Mesodermal cell (in vitro differentiated cells): Measurements from ENCODE around the gene PPP4C.

Experiments
- H3K27ac ChIP-seq: 2 replicates; pipeline ENCODE4 v1.7.0; 2013; ENCODE audit warnings: mild to moderate bottlenecking, low read depth, low read length, moderate library complexity; ENCODE audit not compliant: severe bottlenecking
- H3K36me3 ChIP-seq: 2 replicates; pipeline ENCODE4 v1.7.1; 2013; ENCODE audit warnings: mild to moderate bottlenecking, low read length, moderate library complexity; ENCODE audit not compliant: control insufficient read depth, insufficient read depth
- H3K4me1 ChIP-seq: one replicate; pipeline ENCODE4 v1.7.1; 2013; ENCODE audit warnings: mild to moderate bottlenecking, low read length; ENCODE audit not compliant: insufficient read depth, control insufficient read depth, poor library complexity, severe bottlenecking
- H3K4me3 ChIP-seq: 2 replicates; pipeline ENCODE4 v1.7.0; 2013; ENCODE audit warnings: low read length, control low read depth, mild to moderate bottlenecking; ENCODE audit not compliant: insufficient read depth, poor library complexity, severe bottlenecking; ENCODE audit errors: extremely low read depth
- H3K9me3 ChIP-seq: 2 replicates; pipeline ENCODE4 v1.7.1; 2013; ENCODE audit warnings: mild to moderate bottlenecking, low read length, moderate library complexity; ENCODE audit not compliant: control insufficient read depth
- WGBS, 2 experiments: methylation state at CpG; one replicate each; pipeline ENCODE4 v1.1.5; 2013; ENCODE audit warnings: missing lambda C conversion rate in 2 of 2; ENCODE audit not compliant: insufficient coverage in 2 of 2; 5-methylcytosine and 5-hydroxymethylcytosine counted together

PPP4C gene

DNA sequence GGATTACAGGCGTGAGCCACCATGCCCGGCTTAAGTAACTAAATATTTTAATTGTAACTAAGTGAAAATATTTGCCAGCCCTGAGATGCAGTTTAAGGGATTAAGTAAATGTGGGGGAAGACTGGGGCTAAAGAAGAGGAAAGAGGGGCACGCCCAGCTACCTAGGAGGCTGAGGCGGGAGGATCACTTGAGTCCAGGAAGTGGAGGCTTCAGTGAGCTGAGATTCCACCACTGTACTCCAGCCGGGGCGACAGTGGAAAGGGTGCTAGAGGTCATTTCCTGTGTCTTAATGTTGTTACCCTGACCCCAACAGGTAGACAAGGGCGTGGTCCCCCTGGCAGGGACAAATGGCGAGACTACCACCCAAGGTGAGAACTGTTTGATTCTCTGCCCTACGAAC lies 7.5 kb upstream of the PPP4C start:
- H3K27ac ChIP-seq: no peak overlapping the region

DNA sequence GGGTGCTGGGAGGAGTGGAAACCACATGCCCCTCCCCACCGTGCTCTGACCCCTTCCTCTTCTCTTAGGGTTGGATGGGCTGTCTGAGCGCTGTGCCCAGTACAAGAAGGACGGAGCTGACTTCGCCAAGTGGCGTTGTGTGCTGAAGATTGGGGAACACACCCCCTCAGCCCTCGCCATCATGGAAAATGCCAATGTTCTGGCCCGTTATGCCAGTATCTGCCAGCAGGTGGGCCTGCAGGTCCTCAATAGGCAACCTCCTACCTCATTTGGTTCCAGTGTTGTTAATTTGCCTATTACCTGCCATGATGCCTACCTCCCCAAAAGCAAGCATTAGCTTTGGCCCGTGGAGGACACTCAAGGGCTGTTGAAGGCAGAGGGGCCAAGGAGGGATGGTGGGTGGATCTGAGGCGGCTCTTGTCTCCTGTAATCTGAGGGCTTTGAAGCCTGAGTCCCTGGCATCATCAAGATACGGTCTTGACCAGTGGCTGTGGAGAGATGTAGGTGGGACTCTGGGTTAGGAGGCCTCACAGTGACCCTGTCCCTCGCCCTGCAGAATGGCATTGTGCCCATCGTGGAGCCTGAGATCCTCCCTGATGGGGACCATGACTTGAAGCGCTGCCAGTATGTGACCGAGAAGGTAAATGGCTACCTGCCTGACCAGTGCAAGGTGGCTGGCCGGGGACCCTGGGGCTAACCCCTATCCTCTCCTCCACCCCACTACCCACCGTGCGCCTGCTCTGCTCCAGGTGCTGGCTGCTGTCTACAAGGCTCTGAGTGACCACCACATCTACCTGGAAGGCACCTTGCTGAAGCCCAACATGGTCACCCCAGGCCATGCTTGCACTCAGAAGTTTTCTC lies 6.8 kb upstream of the PPP4C start:
- peaks cover 22% of the 10 kb centered on the region for H3K4me1 ChIP-seq
- peaks cover 66% of the 10 kb centered on the region for H3K36me3 ChIP-seq
- no peak overlapping the region for H3K4me3 ChIP-seq
- H3K9me3 ChIP-seq: no peaks in the 10 kb centered on the region
- no peak overlapping the region for H3K27ac ChIP-seq
- 95 to 100% methylated on average over 12 to 14 of the region's 17 CpGs for WGBS, 2 experiments

More for the DNA sequence above, 7.5 kb upstream of the PPP4C start:
- H3K4me1 ChIP-seq: peaks cover 28% of the 10 kb centered on the region
- peaks cover 66% of the 10 kb centered on the region for H3K36me3 ChIP-seq
- no peak overlapping the region for H3K4me3 ChIP-seq
- H3K9me3 ChIP-seq: no peaks in the 10 kb centered on the region
- 96 to 99% methylated on average over 7 to 9 of the region's 9 CpGs for WGBS, 2 experiments

DNA sequence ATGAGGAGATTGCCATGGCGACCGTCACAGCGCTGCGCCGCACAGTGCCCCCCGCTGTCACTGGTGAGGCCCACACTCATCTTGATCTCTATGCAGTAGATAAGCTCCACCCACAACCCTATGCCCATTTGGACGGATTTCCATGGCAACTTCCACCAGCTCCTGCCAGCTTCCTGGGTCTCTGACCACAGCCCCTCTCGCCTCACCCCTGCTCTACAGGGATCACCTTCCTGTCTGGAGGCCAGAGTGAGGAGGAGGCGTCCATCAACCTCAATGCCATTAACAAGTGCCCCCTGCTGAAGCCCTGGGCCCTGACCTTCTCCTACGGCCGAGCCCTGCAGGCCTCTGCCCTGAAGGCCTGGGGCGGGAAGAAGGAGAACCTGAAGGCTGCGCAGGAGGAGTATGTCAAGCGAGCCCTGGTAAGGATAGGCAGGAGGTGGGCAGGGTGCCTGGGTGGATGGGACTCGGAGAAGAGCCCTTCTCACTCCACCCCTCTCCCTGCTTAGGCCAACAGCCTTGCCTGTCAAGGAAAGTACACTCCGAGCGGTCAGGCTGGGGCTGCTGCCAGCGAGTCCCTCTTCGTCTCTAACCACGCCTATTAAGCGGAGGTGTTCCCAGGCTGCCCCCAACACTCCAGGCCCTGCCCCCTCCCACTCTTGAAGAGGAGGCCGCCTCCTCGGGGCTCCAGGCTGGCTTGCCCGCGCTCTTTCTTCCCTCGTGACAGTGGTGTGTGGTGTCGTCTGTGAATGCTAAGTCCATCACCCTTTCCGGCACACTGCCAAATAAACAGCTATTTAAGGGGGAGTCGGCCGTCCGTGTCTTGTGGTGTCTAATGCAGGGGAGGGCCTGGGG lies 6.0 kb upstream of the PPP4C start:
- H3K4me1 ChIP-seq: peaks cover 22% of the 10 kb centered on the region
- 96% methylated on average over 22 to 27 of the region's 31 CpGs for WGBS, 2 experiments
- no peak overlapping the region for H3K4me3 ChIP-seq
- no peaks in the 10 kb centered on the region for H3K9me3 ChIP-seq
- H3K36me3 ChIP-seq: peaks cover 66% of the 10 kb centered on the region
- no peak overlapping the region for H3K27ac ChIP-seq

DNA sequence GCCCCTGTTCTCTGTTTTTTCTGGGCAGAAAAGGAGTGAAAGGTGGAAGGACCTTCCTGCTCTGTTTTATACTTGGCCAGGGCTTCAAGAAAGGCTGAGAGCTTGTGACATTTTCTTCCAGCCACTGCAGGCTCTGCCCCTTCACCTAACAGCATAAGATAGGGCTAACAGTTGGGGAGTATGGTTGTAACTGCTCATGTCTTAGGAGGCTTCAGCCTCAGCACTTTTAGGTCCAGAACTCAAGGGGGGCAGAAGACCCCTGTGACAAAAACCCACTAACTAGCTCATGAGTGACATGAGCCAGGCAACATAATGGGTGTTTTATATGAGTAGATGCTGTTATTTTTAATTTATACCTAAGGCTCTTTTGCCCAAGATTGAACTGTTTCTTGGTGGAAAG lies 5.3 kb upstream of the PPP4C start:
- Histone ChIP-seq H3K36me3 (peaks cover 66% of the 10 kb centered on the region), H3K27ac (no peak overlapping the region), H3K9me3 (no peaks in the 10 kb centered on the region), H3K4me3 (no peak overlapping the region), H3K4me1 (peaks cover 24% of the 10 kb centered on the region)

DNA sequence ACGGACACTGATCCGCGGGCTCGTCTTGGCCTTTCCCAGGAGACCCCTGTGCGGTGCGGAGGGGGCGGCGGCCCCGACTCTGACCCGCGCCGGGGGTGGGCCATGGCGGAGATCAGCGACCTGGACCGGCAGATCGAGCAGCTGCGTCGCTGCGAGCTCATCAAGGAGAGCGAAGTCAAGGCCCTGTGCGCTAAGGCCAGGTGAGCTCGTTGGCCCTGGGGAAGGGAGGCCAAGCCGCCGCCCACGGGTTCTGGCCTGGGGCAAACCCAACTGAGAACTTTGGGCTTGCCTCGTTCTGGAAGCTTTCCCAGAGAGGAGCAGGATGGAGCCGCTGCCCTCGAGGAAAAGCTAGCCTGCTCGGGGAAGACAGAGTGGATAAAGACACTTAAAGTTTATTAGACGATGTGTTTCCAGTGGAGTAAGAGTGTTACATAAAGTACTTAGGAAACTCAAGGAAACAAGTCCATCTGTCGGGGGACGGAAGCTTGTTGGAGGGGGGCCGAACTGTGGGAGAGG lies 540 bp downstream of the PPP4C start:
- Histone ChIP-seq H3K27ac (peak overlapping the region; percentile 81), H3K4me1 (peaks cover 11% of the 10 kb centered on the region), H3K4me3 (peak overlapping the region; percentile 95), H3K36me3 (peaks cover 64% of the 10 kb centered on the region), H3K9me3 (no peaks in the 10 kb centered on the region)
- 5 to 6% methylated on average over 31 to 32 of the region's 33 CpGs for WGBS, 2 experiments

DNA sequence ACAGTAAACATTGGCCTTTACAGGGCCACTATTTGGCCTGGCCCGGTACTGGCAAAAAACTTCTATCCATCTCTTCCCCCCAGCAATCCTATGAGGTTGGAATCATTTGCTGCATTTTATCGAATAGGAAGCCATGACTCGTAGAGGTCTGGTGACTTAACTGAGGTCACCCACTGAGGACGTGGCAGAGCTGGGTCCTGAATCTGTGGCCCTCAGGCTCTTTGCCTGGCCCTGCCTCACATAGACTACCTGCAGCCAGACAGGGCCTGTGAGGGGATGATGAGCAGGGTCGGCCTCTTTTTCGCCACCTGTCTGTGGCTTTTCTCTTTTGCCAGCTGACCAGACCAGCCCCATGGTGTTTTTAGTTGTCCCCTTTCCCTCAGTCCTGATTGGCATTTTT lies 1.9 kb downstream of the PPP4C start:
- H3K27ac ChIP-seq: no peak overlapping the region
- no peaks in the 10 kb centered on the region for H3K9me3 ChIP-seq
- H3K36me3 ChIP-seq: peaks cover 63% of the 10 kb centered on the region
- H3K4me1 ChIP-seq: peaks cover 11% of the 10 kb centered on the region
- H3K4me3 ChIP-seq: no peak overlapping the region
- 92 to 98% methylated on average over 6 of the region's 6 CpGs for whole genome bisulfite sequencing, 2 experiments

DNA sequence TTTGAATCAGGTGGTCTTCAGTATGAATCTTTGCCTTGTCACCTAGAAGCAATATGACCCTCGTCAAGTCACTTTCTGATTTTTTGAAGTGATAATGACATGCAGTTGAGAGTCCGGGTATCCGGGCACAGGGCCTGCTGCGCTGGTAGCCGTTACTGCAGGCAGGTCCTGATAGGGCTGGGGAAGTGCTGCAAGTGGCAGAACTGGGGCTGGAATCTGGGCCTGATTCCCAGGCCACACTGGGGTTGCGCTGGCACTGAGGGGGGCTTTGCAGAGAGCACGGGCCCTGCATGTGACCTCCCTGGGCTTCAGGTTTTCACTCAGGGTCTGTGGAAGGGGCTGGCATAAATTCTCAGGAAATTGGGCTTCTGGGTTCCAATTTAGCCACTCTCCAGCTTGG lies 3.0 kb downstream of the PPP4C start:
- no peak overlapping the region for H3K4me3 ChIP-seq
- H3K36me3 ChIP-seq: peaks cover 68% of the 10 kb centered on the region
- WGBS, 2 experiments: 93 to 97% methylated on average over 7 of the region's 7 CpGs
- peaks cover 11% of the 10 kb centered on the region for H3K4me1 ChIP-seq
- no peak overlapping the region for H3K27ac ChIP-seq
- no peaks in the 10 kb centered on the region for H3K9me3 ChIP-seq

DNA sequence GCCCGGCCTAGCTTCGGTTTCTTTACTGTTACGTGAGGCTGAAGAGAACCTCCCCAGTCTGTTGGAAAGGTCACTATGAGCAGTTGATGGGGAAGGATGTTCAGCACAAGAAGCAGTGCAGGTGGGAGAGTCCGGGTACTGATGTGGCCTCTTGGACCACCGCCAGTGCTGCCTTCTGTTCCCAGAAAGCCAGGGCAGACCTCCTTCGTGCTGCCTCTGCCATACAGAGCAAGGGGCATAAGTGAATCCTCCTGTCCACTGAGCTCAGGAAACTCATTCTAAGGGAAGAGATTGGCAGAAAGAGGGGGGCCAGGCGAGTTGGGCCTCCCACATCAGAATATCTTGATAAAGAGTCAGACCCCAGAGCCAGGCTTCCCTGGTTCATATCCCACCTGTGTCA lies 3.7 kb downstream of the PPP4C start:
- H3K9me3 ChIP-seq: no peaks in the 10 kb centered on the region
- WGBS, 2 experiments: 92 to 95% methylated on average over 6 to 7 of the region's 7 CpGs
- no peak overlapping the region for H3K4me3 ChIP-seq
- no peak overlapping the region for H3K27ac ChIP-seq
- peaks cover 76% of the 10 kb centered on the region for H3K36me3 ChIP-seq
- peaks cover 11% of the 10 kb centered on the region for H3K4me1 ChIP-seq

DNA sequence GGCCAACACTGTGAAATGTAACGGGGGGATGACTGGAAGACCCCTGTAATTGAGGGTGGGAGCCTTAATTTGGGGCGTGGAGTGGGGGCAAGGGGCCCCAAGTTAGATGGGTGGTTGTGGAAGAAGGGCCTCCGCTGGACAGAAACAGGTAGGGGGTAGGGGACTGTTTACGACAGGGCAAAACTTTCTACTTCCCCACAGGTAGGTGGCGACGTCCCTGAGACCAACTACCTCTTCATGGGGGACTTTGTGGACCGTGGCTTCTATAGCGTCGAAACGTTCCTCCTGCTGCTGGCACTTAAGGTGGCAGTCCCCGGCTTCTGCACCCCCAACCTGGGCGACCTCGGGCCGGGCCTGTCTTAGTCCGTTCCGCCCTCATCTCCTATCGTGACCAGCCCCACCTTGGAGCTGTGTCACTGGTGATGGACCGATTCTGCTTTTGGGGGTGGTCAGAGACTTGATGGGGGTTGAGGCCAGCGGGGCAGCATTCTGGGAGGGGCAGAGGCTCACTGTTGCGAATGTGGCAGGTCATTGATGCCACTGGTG lies 6.8 kb downstream of the PPP4C start:
- Histone ChIP-seq H3K4me3 (no peak overlapping the region), H3K9me3 (no peaks in the 10 kb centered on the region), H3K27ac (no peak overlapping the region), H3K36me3 (peaks cover 97% of the 10 kb centered on the region), H3K4me1 (peaks cover under 1% of the 10 kb centered on the region)
- WGBS, 2 experiments: 88 to 94% methylated on average over 12 to 19 of the region's 20 CpGs

DNA sequence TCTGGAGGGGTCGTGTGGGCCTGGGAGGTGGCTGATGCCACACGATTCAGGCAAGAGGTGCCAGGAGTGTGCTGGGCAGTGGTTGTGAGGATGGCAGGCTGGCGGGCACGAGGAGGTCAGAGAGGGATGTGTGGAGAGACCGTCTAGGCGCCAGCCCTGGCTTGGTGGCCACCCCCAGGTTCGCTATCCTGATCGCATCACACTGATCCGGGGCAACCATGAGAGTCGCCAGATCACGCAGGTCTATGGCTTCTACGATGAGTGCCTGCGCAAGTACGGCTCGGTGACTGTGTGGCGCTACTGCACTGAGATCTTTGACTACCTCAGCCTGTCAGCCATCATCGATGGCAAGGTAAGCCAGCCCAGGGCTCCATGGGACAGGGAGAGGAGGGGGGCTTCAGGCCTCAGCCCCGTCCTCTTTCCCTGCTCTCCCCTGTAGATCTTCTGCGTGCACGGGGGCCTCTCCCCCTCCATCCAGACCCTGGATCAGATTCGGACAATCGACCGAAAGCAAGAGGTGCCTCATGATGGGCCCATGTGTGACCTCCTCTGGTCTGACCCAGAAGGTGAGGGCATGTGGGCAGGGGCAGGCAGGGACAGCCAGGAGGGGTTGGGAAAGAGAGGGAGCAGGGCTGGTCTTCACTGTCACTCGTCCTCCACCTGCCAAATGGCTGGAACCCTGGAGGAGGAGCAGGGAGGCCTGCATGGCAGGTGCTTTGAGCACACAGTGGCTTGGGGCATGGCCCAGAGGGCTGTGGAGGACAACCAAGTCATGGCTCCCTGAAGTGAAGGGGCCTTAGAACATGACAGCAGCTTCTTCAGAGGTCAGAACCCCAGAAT lies 7.6 kb downstream of the PPP4C start:
- H3K4me3 ChIP-seq: no peak overlapping the region
- H3K36me3 ChIP-seq: peaks cover 92% of the 10 kb centered on the region
- no peaks in the 10 kb centered on the region for H3K4me1 ChIP-seq
- WGBS, 2 experiments: 96 to 98% methylated on average over 20 to 21 of the region's 24 CpGs
- no peaks in the 10 kb centered on the region for H3K9me3 ChIP-seq
- H3K27ac ChIP-seq: no peak overlapping the region
